ENCODE measurements around the gene ZDHHC11B. TPM values are rescaled to one million over a fixed set of nuclear protein-coding genes. Genes with fewer than 3 reads are reported as not detected.
A peak's percentile ranks its signal among the peaks of the same experiment; 100 is the strongest.
"Not testable (repeated sequence)": the region's sequence is repeated elsewhere in the genome, so short reads cannot be mapped to it uniquely, and the experiment has no call there.

The ZDHHC11B gene
- total RNA-seq, 3 donors from 2014 or later, result 1.1 to 4.8 (median 3.9) TPM

- H3K27ac ChIP-seq; intact Hi-C loops (cut with DNase I; ENCODE audit: low total_unique reads): not testable (repeated sequence)
- DNase-seq (ENCODE audit: low spot score in 2 of 2), result peak in 1 of 2 donors; percentile 28
Measured at GRCh38 chr5:681317-682191, 103.0 kb downstream of the ZDHHC11B start.

GRCh38 chr5:680836-681235, 103.7 kb downstream of the ZDHHC11B start:
- H3K4me1 ChIP-seq; DNase-seq (ENCODE audit: low spot score in 2 of 2); H3K36me3 ChIP-seq; H3K27ac ChIP-seq; H3K9me3 ChIP-seq; H3K27me3 ChIP-seq; intact Hi-C loops (cut with DNase I; ENCODE audit: low total_unique reads); H3K4me3 ChIP-seq: not testable (repeated sequence)

More at GRCh38 chr5:681317-682191, 103.0 kb downstream of the ZDHHC11B start:
- not testable (repeated sequence) for H3K4me1 ChIP-seq, H3K4me3 ChIP-seq, H3K27me3 ChIP-seq, H3K9me3 ChIP-seq, H3K36me3 ChIP-seq

DNA sequence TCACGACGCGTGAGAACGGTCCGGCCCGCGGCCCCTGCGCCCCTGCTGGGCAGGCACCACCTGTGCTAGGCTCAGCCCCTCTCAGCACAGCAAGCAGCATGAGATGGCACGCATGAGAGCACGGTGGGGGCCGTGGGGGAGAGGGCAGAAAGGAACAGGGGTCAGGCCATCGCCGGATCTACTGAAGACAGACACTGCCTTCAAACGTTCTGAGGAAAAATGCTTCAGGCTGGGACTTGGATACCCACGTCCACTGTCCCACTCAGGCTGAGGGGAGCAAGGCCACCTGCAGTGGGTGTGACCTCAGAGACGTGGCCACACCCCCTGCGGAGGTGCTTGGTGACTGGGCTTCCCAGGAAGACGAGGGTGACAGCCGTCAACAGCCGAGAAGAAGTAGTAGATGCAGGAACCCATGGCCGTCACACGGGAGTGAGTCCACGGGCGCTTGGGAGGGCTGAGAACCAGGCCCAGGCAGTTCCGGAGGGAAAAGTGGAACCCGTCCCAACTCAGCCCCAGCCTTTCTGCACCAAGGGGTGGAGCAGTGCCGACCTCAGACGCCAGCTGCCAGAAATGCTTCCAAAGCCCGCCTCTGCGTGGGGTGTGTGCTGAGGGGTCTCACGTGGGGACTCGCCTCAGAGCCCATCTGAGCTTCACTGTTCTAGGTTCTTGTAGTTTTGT, 104.3 kb downstream of the ZDHHC11B start:
- H3K4me1 ChIP-seq; H3K36me3 ChIP-seq; H3K9me3 ChIP-seq; H3K4me3 ChIP-seq; H3K27me3 ChIP-seq; DNase-seq (ENCODE audit: low spot score in 2 of 2); H3K27ac ChIP-seq; intact Hi-C loops (cut with DNase I; ENCODE audit: low total_unique reads): not testable (repeated sequence)

DNA sequence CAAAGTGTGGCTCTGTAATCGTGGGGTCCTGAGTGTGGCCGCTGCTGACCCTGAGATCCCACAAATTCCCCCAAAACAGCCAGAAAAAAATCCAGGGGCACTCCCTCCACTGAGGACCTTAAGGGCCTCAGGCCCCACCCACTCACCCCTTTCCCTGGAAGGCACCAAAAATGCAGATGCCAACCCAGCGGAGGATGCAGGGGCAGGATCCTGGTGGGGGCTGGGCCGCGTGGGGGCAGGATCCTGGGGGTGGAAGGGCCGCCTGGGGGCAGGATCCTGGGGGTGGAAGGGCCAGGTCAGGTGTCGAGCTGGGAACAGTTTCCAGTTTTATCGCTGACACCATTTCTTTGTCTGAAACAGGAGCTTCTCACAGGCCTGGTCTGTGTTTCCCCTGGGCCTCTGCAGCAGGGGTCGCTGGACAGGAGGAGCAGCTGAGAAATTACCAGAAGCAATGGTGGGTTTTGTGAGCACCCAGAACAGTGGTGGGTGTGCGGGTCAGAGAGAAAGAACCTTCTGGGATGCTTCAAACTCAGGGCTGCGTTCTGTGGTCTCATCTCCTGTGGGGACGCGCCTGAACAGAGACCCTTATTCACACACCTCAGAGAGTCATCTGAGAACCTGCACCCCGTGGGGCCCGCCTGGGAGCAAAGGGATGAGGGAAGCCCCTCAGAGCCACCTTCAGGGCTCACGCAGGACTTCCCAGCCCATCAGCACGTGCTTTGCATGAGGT, 105.2 kb downstream of the ZDHHC11B start:
- H3K9me3 ChIP-seq, H3K4me3 ChIP-seq, H3K27me3 ChIP-seq, H3K4me1 ChIP-seq, H3K36me3 ChIP-seq, H3K27ac ChIP-seq: not testable (repeated sequence)
- peak in 1 of 2 donors; percentile 33 for DNase-seq (ENCODE audit: low spot score in 2 of 2)
- intact Hi-C loops (cut with DNase I; ENCODE audit: low total_unique reads), result loop anchor here (5.0 kb wide), 1 partner anchor 228 kb away; no protein-coding TSS in a partner anchor

DNA sequence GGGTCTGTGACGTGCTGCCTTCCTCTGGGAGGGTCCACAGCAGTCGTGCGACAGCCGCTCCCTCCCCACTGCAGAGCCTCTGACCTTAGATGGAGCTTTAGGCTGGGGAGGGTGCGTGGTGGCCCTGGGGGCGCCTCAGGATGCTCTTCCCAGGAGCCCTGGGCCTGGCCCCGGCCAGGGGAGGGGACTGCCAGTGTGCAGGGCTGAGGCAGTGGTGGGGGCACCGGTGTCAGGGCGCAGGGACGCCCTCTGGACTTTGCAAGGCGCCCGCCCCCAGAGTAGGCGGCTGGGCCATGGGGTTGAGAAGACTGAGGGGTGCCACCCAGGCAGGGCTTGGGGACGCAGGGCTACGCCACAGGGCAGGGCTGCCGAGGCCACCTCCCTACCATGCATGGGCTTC, 106.0 kb downstream of the ZDHHC11B start:
- peak in 1 of 2 donors; percentile 40 for DNase-seq (ENCODE audit: low spot score in 2 of 2)
- H3K4me1 ChIP-seq, H3K36me3 ChIP-seq, H3K4me3 ChIP-seq, H3K27ac ChIP-seq, H3K9me3 ChIP-seq, H3K27me3 ChIP-seq: not testable (repeated sequence)
- intact Hi-C loops (cut with DNase I; ENCODE audit: low total_unique reads), result loop anchor here (5.0 kb wide), 1 partner anchor 229 kb away; no protein-coding TSS in a partner anchor

DNA sequence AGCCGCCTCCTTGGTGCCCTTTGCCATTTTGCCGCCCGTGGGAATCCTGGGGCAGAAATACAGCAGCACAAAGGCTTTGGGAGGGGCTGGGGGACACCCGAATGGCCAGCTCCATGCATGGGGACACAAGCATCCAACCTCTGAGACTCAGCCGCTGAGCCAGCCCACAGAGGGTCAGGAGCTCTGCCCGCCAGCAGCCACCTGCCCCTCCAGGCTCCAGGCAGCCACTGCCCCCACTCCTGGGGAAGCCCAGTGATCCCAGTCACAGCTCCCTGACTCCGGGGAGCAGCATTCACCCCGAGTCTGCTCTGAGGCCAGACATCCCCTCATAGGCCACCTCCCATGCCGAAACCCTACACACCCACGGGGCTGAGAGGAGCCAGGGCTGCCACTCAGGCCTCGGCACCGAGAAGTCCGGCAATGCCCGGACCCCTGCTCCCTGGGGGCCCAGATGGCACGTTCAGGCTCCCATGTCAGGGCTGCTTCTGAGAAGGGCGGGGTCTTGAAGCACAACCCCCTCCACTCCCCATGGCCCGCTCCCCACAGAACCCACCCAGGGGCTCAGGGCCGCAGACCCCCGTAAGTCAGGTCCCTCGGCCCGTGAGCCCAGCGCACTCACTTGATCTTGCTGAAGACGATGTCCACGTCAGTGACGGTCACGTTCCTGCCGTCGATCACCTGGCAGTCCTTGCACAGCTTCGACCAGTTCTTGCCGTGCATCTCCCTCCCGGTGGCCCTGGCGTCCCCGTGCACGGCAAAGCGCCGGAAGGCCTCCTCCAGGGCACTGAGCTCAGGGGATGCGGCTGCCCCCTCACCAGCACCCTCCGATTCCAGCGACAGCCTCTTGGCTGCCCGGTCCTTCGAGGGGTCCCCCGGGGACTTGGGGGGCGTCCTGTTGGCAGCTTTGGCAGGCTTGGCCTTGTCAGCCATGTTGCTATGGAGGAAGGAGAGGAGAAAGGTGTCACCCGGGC, 107.1 kb downstream of the ZDHHC11B start:
- peaks cover 10 to 15% of the 10 kb centered on the region in 2 donors for H3K4me1 ChIP-seq
- TF ChIP-seq, protein P1, sequence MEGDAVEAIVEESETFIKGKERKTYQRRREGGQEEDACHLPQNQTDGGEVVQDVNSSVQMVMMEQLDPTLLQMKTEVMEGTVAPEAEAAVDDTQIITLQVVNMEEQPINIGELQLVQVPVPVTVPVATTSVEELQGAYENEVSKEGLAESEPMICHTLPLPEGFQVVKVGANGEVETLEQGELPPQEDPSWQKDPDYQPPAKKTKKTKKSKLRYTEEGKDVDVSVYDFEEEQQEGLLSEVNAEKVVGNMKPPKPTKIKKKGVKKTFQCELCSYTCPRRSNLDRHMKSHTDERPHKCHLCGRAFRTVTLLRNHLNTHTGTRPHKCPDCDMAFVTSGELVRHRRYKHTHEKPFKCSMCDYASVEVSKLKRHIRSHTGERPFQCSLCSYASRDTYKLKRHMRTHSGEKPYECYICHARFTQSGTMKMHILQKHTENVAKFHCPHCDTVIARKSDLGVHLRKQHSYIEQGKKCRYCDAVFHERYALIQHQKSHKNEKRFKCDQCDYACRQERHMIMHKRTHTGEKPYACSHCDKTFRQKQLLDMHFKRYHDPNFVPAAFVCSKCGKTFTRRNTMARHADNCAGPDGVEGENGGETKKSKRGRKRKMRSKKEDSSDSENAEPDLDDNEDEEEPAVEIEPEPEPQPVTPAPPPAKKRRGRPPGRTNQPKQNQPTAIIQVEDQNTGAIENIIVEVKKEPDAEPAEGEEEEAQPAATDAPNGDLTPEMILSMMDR (IDR thresholded peaks at IDR 0.05), result no peak
- no peak for TF ChIP-seq POLR2AphosphoS5 (IDR thresholded peaks at IDR 0.05)
- TF ChIP-seq POLR2A (IDR thresholded peaks at IDR 0.05), result no peak
- no peak overlapping the region for H3K4me3 ChIP-seq
- H3K36me3 ChIP-seq, result no peaks in the 10 kb centered on the region
- no peak overlapping the region for H3K27ac ChIP-seq
- H3K27me3 ChIP-seq, result peaks cover 0 to 7% of the 10 kb centered on the region in 2 donors
- intact Hi-C loops (cut with DNase I; ENCODE audit: low total_unique reads), result loop anchor here (5.0 kb wide), 1 partner anchor 230 kb away; no protein-coding TSS in a partner anchor
- peak in 1 of 2 donors; percentile 50 for DNase-seq (ENCODE audit: low spot score in 2 of 2)
- no peaks in the 10 kb centered on the region for H3K9me3 ChIP-seq

GRCh38 chr5:676699-677076, 107.8 kb downstream of the ZDHHC11B start:
- TF ChIP-seq, protein P1 (IDR thresholded peaks at IDR 0.05), result no peak
- TF ChIP-seq POLR2AphosphoS5 (IDR thresholded peaks at IDR 0.05), result no peak
- no peak for TF ChIP-seq POLR2A (IDR thresholded peaks at IDR 0.05)
- H3K9me3 ChIP-seq, result no peaks in the 10 kb centered on the region
- H3K36me3 ChIP-seq, result no peaks in the 10 kb centered on the region
- no peak overlapping the region for H3K27ac ChIP-seq
- intact Hi-C loops (cut with DNase I; ENCODE audit: low total_unique reads), result loop anchor here (5.0 kb wide), 1 partner anchor 231 kb away; no protein-coding TSS in a partner anchor
- DNase-seq (ENCODE audit: low spot score in 2 of 2), result no peak
- H3K27me3 ChIP-seq, result peaks cover 0 to 7% of the 10 kb centered on the region in 2 donors
- no peak overlapping the region for H3K4me3 ChIP-seq
- H3K4me1 ChIP-seq, result peaks cover 18 to 22% of the 10 kb centered on the region in 2 donors
